Natural killer cell (primary cell): ENCODE data around the gene IQSEC2. TPM values are rescaled to one million over a fixed set of nuclear protein-coding genes. Genes with fewer than 3 reads are reported as not detected.

ENCODE experiments used
- ATAC-seq, 3 donors: fragments of 150-1000 bp in 2 of 3; fragments of 200-7000 bp in 1 of 3; cut with Tn5 transposase; 1 replicate in 1 of 3; 2 replicates in 2 of 3; pipeline ENCODE4 v1.10.0; 2021; ENCODE audit warnings: mild to moderate bottlenecking in 2 of 3, moderate library complexity in 2 of 3
- DNase-seq, 2 donors: peaks; one replicate each; pipeline versions ENCODE4 v3.0.0 to v3.0.0-alpha.2; 2013 to 2021; ENCODE audit warnings: mixed read lengths in 1 of 2
- H3K27ac ChIP-seq: one replicate; pipeline ENCODE4 v1.5.1; 2013; ENCODE audit warnings: mild to moderate bottlenecking, low read length
- H3K27me3 ChIP-seq: one replicate; pipeline ENCODE4 v1.6.1; 2013; ENCODE audit warnings: low read length; ENCODE audit not compliant: control insufficient read depth, insufficient read depth
- H3K36me3 ChIP-seq: one replicate; pipeline ENCODE4 v1.6.1; 2013; ENCODE audit warnings: low read length; ENCODE audit not compliant: control insufficient read depth, insufficient read depth
- H3K4me1 ChIP-seq: one replicate; pipeline ENCODE4 v1.6.1; 2013; ENCODE audit warnings: low read length; ENCODE audit not compliant: control insufficient read depth, insufficient read depth
- H3K4me3 ChIP-seq: one replicate; pipeline ENCODE4 v1.5.1; 2013; ENCODE audit warnings: low read length
- H3K9me3 ChIP-seq: one replicate; pipeline ENCODE4 v1.6.1; 2013; ENCODE audit warnings: low read length; ENCODE audit not compliant: control insufficient read depth, insufficient read depth
- H3K27ac Mint-ChIP-seq, 2 donors: one replicate each; pipeline ENCODE4 v1.8.0; 2022; ENCODE audit warnings: mild to moderate bottlenecking in 2 of 2, mixed read lengths in 2 of 2, moderate library complexity in 1 of 2
- H3K27me3 Mint-ChIP-seq, 2 donors: one replicate each; pipeline ENCODE4 v1.8.0; 2022; ENCODE audit warnings: low read depth in 2 of 2, mixed read lengths in 2 of 2
- H3K36me3 Mint-ChIP-seq: one replicate; pipeline ENCODE4 v1.8.0; 2022; ENCODE audit warnings: mixed read lengths
- H3K4me1 Mint-ChIP-seq, 2 donors: one replicate each; pipeline ENCODE4 v1.8.0; 2022; ENCODE audit warnings: mixed read lengths in 2 of 2
- H3K4me3 Mint-ChIP-seq: one replicate; pipeline ENCODE4 v1.8.0; 2022; ENCODE audit warnings: mild to moderate bottlenecking, moderate library complexity, mixed read lengths
- H3K9me3 Mint-ChIP-seq, 2 donors: one replicate each; pipeline ENCODE4 v1.8.0; 2022; ENCODE audit warnings: mixed read lengths in 2 of 2
- WGBS: methylation state at CpG from one replicate; pipeline ENCODE4 v1.1.7; 2013; ENCODE audit warnings: missing lambda C conversion rate; ENCODE audit not compliant: insufficient coverage; 5-methylcytosine and 5-hydroxymethylcytosine counted together
- intact Hi-C: fragments of 100-400 bp; cut with micrococcal nuclease; formaldehyde crosslinking; loops from one replicate; pipeline ENCODE4 v1.14.2; 2022
- total RNA-seq, 4 donors: library from RNA; stranded (reverse); fragments of 120-200 nt in 1 of 4; gene quantifications; one replicate each; pipeline versions ENCODE4 v1.2.3 to v1.2.4, GENCODE V29; 2013 to 2022
- TF ChIP-seq, protein P1 (sequence below): fragments of 200-600 bp; IDR thresholded peaks from one replicate; pipeline ENCODE4 v1.8.0; 2022; ENCODE audit warnings: antibody characterized with exemption

The IQSEC2 gene
- total RNA-seq, 3 donors from 2014 or later (not counting 1 experiment from before 2014, with no cell fraction given): 3.5 to 3.9 (median 3.7) TPM

DNA sequence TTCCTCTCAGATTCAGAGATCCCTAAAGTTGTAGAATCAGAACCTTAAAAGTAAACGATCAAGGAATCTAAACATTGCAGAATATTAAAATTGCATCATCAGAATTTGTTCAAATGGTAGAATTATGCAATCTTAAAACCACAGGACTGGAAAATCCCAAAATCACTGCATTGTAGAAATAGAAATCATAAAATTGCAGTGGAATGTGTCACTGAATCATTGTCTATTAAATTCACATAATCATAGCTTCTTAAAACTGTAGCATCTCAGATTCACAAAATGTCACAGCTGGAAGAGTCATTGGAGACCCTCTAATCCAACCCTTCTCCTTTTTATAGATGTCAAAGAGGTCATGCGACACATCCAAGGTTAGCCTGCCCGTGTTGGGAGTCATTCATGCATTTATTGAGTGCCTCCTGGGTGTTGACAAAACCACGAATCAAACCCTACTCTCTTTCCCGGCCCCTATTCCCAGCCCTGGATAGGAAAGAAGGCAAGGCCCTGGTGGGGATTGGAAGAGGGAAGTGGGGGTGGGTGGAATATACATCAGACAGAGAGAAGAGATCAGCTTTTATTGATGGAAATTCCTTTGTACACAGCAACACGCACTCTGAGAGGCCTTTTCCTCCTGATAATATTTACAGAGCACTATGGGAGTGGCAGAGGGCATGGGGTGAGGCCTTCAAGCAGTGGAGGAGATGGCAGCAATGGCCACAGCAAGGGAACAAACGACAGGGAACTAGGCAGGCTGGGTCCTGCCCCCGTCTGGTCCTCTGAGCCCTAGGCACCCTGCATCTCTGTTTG, 15.4 kb downstream of the IQSEC2 start:
- Mint-ChIP-seq H3K4me3 (no peak overlapping the region), H3K27me3 (peaks cover 16 to 19% of the 10 kb centered on the region in 2 donors), H3K27ac (no peak overlapping the region), H3K4me1 (peaks cover 23 to 37% of the 10 kb centered on the region in 2 donors), H3K36me3 (no peaks in the 10 kb centered on the region), H3K9me3 (no peaks in the 10 kb centered on the region)
- no peak overlapping the region for H3K27ac ChIP-seq
- no peak overlapping the region for H3K4me3 ChIP-seq
- WGBS: 86% methylated on average over 3 of the region's 8 CpGs
- peaks cover 29% of the 10 kb centered on the region for H3K4me1 ChIP-seq
- H3K9me3 ChIP-seq: no peaks in the 10 kb centered on the region
- TF ChIP-seq, protein P1, sequence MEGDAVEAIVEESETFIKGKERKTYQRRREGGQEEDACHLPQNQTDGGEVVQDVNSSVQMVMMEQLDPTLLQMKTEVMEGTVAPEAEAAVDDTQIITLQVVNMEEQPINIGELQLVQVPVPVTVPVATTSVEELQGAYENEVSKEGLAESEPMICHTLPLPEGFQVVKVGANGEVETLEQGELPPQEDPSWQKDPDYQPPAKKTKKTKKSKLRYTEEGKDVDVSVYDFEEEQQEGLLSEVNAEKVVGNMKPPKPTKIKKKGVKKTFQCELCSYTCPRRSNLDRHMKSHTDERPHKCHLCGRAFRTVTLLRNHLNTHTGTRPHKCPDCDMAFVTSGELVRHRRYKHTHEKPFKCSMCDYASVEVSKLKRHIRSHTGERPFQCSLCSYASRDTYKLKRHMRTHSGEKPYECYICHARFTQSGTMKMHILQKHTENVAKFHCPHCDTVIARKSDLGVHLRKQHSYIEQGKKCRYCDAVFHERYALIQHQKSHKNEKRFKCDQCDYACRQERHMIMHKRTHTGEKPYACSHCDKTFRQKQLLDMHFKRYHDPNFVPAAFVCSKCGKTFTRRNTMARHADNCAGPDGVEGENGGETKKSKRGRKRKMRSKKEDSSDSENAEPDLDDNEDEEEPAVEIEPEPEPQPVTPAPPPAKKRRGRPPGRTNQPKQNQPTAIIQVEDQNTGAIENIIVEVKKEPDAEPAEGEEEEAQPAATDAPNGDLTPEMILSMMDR: no peak
- no peaks in the 10 kb centered on the region for H3K36me3 ChIP-seq
- no peaks in the 10 kb centered on the region for H3K27me3 ChIP-seq
- intact Hi-C loops: no loop called here
- ATAC-seq (no peak), DNase-seq (no peak)

DNA sequence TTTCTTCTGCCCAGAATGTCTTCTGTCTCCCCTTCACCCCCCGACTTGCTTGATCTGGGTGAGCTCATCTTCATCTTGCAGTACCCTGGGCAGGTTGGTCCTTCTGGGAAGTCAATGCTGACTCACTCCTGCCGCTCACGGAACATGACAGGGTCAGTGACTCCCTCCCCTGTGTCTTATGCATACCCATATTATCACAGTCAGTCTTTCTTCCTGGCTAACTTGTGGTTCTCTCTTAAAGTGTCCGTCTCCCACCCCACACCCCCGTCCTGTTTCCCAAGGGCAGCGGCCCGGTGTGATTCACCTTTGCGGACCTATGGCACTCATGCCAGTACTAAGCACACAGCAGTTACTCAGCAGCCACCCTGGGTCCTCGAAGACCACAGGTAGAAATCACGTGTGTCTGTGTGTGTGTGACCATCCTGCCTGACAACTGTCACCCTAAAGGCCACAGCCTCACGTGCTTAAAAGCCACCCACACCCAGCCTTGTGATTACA, 17.7 kb downstream of the IQSEC2 start:
- 51% methylated on average over 11 of the region's 11 CpGs for WGBS
- peak; percentile 24 to 80 (median 43) for ATAC-seq
- peak overlapping the region in 1 of 2 donors; percentile 74 for H3K27ac Mint-ChIP-seq
- DNase-seq: no peak
- no peaks in the 10 kb centered on the region for H3K36me3 Mint-ChIP-seq
- peak overlapping the region; percentile 25 for H3K4me3 Mint-ChIP-seq
- Histone ChIP-seq H3K27me3 (no peaks in the 10 kb centered on the region), H3K36me3 (no peaks in the 10 kb centered on the region), H3K4me1 (peaks cover 29% of the 10 kb centered on the region), H3K9me3 (no peaks in the 10 kb centered on the region), H3K4me3 (no peak overlapping the region), H3K27ac (no peak overlapping the region)
- peaks cover 23 to 37% of the 10 kb centered on the region in 2 donors for H3K4me1 Mint-ChIP-seq
- H3K9me3 Mint-ChIP-seq: no peaks in the 10 kb centered on the region
- TF ChIP-seq, protein P1: no peak
- intact Hi-C loops: no loop called here
- H3K27me3 Mint-ChIP-seq: peaks cover 16 to 32% of the 10 kb centered on the region in 2 donors

DNA sequence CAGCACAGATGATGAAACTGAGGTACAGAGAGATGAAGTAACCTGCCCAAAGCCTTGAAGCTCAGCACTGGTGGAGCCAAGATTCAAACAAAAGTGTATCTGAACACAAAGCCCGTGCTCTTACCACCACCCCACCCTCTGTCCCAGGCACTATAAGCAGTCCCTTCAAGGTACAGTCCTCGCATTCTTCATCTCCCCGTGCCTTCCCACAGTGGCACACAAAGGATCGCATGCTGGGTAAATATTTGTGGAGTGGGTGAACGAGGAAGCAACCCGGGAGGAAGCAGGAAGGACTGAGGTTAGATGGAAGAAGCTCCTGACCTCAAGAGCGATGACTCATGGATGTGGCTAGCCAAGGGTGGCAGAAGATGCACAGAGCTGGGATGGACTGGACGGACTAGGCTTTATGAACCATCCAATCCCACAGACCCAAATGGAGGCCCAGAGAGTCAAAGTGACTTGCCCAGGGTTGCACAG, 18.4 kb downstream of the IQSEC2 start:
- peak overlapping the region in 1 of 2 donors; percentile 74 for H3K27ac Mint-ChIP-seq
- DNase-seq: peak in 1 of 2 donors; percentile 5
- no peak overlapping the region for H3K4me3 ChIP-seq

More for the DNA sequence above, 18.4 kb downstream of the IQSEC2 start:
- Mint-ChIP-seq H3K4me1 (peaks cover 23 to 37% of the 10 kb centered on the region in 2 donors), H3K4me3 (peak overlapping the region; percentile 2), H3K27me3 (peaks cover 16 to 32% of the 10 kb centered on the region in 2 donors), H3K36me3 (no peaks in the 10 kb centered on the region), H3K9me3 (no peaks in the 10 kb centered on the region)
- Histone ChIP-seq H3K9me3 (no peaks in the 10 kb centered on the region), H3K27ac (no peak overlapping the region), H3K4me1 (peaks cover 29% of the 10 kb centered on the region), H3K36me3 (no peaks in the 10 kb centered on the region), H3K27me3 (no peaks in the 10 kb centered on the region)
- peak in 2 of 3 donors; percentile 35 to 57 for ATAC-seq
- 12% methylated on average over 5 of the region's 8 CpGs for WGBS
- TF ChIP-seq, protein P1: no peak
- intact Hi-C loops: no loop called here
